Osteoblast (primary cell): ENCODE data around the gene GAS6. TPM values are rescaled to one million over a fixed set of nuclear protein-coding genes. Genes with fewer than 3 reads are reported as not detected.
"Not testable (repeated sequence)": the region's sequence is repeated elsewhere in the genome, so short reads cannot be mapped to it uniquely, and the experiment has no call there.

ENCODE experiments used
- DNase-seq: peaks from one replicate; pipeline ENCODE4 v3.0.0; 2011; ENCODE audit warnings: low spot score, mixed read lengths; ENCODE audit not compliant: insufficient read length; ENCODE audit errors: missing footprints
- H2AFZ ChIP-seq: 2 replicates; pipeline ENCODE4 v1.6.0; 2011; ENCODE audit warnings: mild to moderate bottlenecking, low read length
- H3K27ac ChIP-seq: 2 replicates; pipeline ENCODE4 v1.5.1; 2011; ENCODE audit warnings: mild to moderate bottlenecking, low read depth, low read length, moderate library complexity
- H3K27me3 ChIP-seq: 2 replicates; pipeline ENCODE4 v1.6.0; 2012; ENCODE audit warnings: mild to moderate bottlenecking, control low read depth, inconsistent platforms, low read length, moderate library complexity; ENCODE audit not compliant: insufficient read depth
- H3K36me3 ChIP-seq: 2 replicates; pipeline ENCODE4 v1.5.1; 2011; ENCODE audit warnings: mild to moderate bottlenecking, low read length, control low read depth, moderate library complexity; ENCODE audit not compliant: insufficient read depth
- H3K4me1 ChIP-seq: 2 replicates; pipeline ENCODE4 v1.5.1; 2011; ENCODE audit warnings: mild to moderate bottlenecking, low read length, control low read depth, moderate library complexity; ENCODE audit not compliant: insufficient read depth
- H3K4me2 ChIP-seq: 2 replicates; pipeline ENCODE4 v1.6.0; 2011; ENCODE audit warnings: mild to moderate bottlenecking, low read length; ENCODE audit not compliant: insufficient read depth
- H3K4me3 ChIP-seq: fragments of 200-600 bp; sonication (generic); 3 replicates; pipeline ENCODE4 v1.5.1; 2012; ENCODE audit warnings: mild to moderate bottlenecking, low read length, inconsistent platforms; ENCODE audit not compliant: insufficient read depth
- H3K79me2 ChIP-seq: 2 replicates; pipeline ENCODE4 v1.6.0; 2012; ENCODE audit warnings: mild to moderate bottlenecking, low read length, control low read depth, inconsistent platforms; ENCODE audit not compliant: insufficient read depth
- H3K9me3 ChIP-seq: 2 replicates; pipeline ENCODE4 v1.5.1; 2011; ENCODE audit warnings: low read depth, low read length, control low read depth
- H4K20me1 ChIP-seq: 2 replicates; pipeline ENCODE4 v1.6.0; 2012; ENCODE audit warnings: mild to moderate bottlenecking, low read length, control low read depth; ENCODE audit not compliant: insufficient read depth
- CTCF ChIP-seq: IDR thresholded peaks from 2 replicates; pipeline ENCODE4 v1.5.1; 2011; ENCODE audit warnings: mild to moderate bottlenecking, low read depth, low read length, moderate library complexity; ENCODE audit errors: extremely low read depth
- total RNA-seq: library from RNA; depleted of rRNA; stranded (reverse); fragments of >200 nt; gene quantifications from 2 replicates; pipeline ENCODE4 v1.2.3, GENCODE V29; 2012

The GAS6 gene
- total RNA-seq, 1 donor = 417 TPM

DNA sequence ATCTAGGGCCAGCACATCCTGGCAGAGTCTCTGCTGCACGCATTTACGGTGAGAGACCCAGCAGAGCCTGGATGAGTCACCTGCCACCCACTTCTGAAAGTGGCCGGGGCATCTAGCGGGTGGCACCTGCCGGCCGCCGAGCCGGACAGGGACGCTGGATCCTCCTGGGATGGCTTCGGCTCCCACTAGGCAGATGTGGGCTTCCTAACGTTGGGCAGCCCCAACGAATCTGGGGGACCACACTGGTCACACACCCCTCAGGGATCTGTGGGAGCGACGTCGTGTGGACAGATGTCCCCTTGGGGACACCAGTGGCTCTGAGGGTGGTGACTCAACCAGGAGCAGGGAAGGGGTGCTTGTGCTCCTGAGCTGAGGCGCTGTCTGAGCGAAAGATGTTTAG, 72.7 kb downstream of the GAS6 start:
- no peaks in the 10 kb centered on the region for H3K79me2 ChIP-seq
- TF ChIP-seq CTCF = no peak
- peak; percentile 77 for DNase-seq
- no peaks in the 10 kb centered on the region for H3K9me3 ChIP-seq
- H3K27ac ChIP-seq = no peak overlapping the region
- H2AFZ ChIP-seq = no peak overlapping the region
- H3K4me3 ChIP-seq = no peak overlapping the region
- H4K20me1 ChIP-seq = no peaks in the 10 kb centered on the region
- H3K36me3 ChIP-seq = no peaks in the 10 kb centered on the region
- H3K4me1 ChIP-seq = peaks cover 6% of the 10 kb centered on the region
- H3K27me3 ChIP-seq = peaks cover 11% of the 10 kb centered on the region
- no peak overlapping the region for H3K4me2 ChIP-seq

DNA sequence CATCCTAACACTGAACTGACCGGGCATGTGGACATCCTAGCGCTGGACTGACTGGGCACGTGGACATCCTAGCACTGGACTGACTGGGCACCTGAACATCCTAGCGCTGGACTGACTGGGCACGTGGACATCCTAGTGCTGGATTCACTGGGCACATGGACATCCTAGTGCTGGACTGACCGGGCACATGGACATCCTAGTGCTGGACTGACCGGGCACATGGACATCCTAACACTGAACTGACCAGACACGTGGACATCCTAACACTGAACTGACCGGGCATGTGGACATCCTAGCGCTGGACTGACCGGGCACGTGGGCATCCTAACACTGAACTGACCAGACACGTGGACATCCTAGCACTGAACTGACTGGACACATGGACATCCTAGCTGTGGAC, 73.9 kb downstream of the GAS6 start:
- H3K4me1 ChIP-seq = peaks cover 19% of the 10 kb centered on the region
- H3K9me3 ChIP-seq, H2AFZ ChIP-seq, H3K4me2 ChIP-seq, DNase-seq, H3K27ac ChIP-seq, H3K36me3 ChIP-seq, H4K20me1 ChIP-seq, H3K79me2 ChIP-seq, H3K4me3 ChIP-seq: not testable (repeated sequence)
- H3K27me3 ChIP-seq = peaks cover 11% of the 10 kb centered on the region

- Histone ChIP-seq H3K36me3 (no peaks in the 10 kb centered on the region), H2AFZ (no peak overlapping the region), H3K4me1 (peaks cover 26% of the 10 kb centered on the region), H3K27ac (no peak overlapping the region), H4K20me1 (no peaks in the 10 kb centered on the region), H3K4me2 (no peak overlapping the region), H3K9me3 (no peaks in the 10 kb centered on the region), H3K27me3 (peaks cover 11% of the 10 kb centered on the region), H3K79me2 (no peaks in the 10 kb centered on the region), H3K4me3 (no peak overlapping the region)
- peak; percentile 80 for DNase-seq
- no peak for TF ChIP-seq CTCF
Observed at GRCh38 chr13:113789167-113789566, 74.7 kb downstream of the GAS6 start.

DNA sequence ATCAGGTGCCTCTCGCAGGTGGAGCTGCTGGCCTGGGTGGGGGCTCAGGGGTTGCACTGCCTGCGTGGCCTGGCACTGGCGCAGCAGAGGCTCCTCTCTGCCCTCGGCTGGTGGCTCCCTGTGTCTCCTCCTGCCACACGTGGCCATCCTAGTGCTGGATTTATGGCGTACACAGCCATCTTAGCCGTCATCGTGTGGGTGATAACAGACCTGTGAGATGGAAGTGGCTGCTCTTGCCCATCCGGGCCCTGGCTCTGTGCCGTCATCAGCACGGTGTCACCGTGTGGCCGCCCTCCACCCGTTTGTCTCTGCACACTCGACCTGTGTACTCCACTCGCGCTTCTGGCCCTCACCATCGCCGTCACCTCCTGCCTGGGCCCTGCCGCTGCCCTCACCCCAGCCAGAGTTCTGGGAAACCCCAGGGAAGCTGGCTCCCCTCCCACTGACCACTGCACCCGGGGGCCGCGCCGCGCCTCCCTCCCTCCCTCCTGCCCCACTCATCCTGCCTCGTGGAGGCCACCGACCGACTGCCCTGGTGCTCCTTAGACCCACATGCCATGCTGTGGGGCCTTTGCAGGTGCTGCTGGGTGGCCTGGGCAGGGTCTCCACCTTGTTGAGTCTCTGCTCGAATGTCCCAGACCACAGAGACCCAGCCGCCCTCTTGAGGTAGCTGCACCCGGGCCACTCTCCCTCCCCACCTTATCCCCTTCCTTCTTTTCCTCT, 75.3 kb downstream of the GAS6 start:
- H3K4me3 ChIP-seq = no peak overlapping the region
- no peaks in the 10 kb centered on the region for H3K79me2 ChIP-seq
- peak; percentile 73 for DNase-seq
- H3K27ac ChIP-seq = no peak overlapping the region
- no peak overlapping the region for H3K4me2 ChIP-seq
- TF ChIP-seq CTCF = no peak
- no peak overlapping the region for H2AFZ ChIP-seq
- H3K27me3 ChIP-seq = peaks cover 11% of the 10 kb centered on the region
- H3K9me3 ChIP-seq = no peaks in the 10 kb centered on the region
- H3K36me3 ChIP-seq = no peaks in the 10 kb centered on the region
- H3K4me1 ChIP-seq = peaks cover 29% of the 10 kb centered on the region
- no peaks in the 10 kb centered on the region for H4K20me1 ChIP-seq
